KOPT-K1 (cell line): Measurements from ENCODE around the gene RBP2.

ENCODE experiments used
- H3K27ac ChIP-seq: fragments of 200-600 bp; sonication (generic); 2 replicates; pipeline ENCODE4 v1.5.1; 2016; ENCODE audit warnings: antibody characterized with exemption, mild to moderate bottlenecking, low read depth, low read length; ENCODE audit not compliant: poor library complexity, severe bottlenecking
- H3K36me3 ChIP-seq: fragments of 200-600 bp; sonication (generic); 2 replicates; pipeline ENCODE4 v1.5.1; 2017; ENCODE audit warnings: antibody characterized with exemption, mild to moderate bottlenecking, low read length, moderate library complexity; ENCODE audit not compliant: insufficient read depth
- H3K9me3 ChIP-seq: fragments of 200-600 bp; sonication (generic); 2 replicates; pipeline ENCODE4 v1.5.1; 2017; ENCODE audit warnings: antibody characterized with exemption, low read length, mild to moderate bottlenecking; ENCODE audit not compliant: insufficient read depth, poor library complexity, severe bottlenecking

The RBP2 gene

GRCh38 chr3:139440639-139441556, 35.4 kb downstream of the RBP2 start:
- H3K36me3 ChIP-seq: no peaks in the 10 kb centered on the region
- H3K27ac ChIP-seq: no peak overlapping the region

GRCh38 chr3:139439278-139439677, 37.0 kb downstream of the RBP2 start:
- Histone ChIP-seq H3K36me3 (no peaks in the 10 kb centered on the region), H3K27ac (no peak overlapping the region), H3K9me3 (no peaks in the 10 kb centered on the region)

More at GRCh38 chr3:139440639-139441556, 35.4 kb downstream of the RBP2 start:
- H3K9me3 ChIP-seq: no peaks in the 10 kb centered on the region

- no peak overlapping the region for H3K27ac ChIP-seq
Observed at GRCh38 chr3:139434764-139435307, 41.5 kb downstream of the RBP2 start.

GRCh38 chr3:139434228-139434627, 42.1 kb downstream of the RBP2 start:
- Histone ChIP-seq H3K27ac (no peak overlapping the region), H3K36me3 (no peaks in the 10 kb centered on the region), H3K9me3 (peaks cover 3% of the 10 kb centered on the region)

More at GRCh38 chr3:139434764-139435307, 41.5 kb downstream of the RBP2 start:
- Histone ChIP-seq H3K36me3 (no peaks in the 10 kb centered on the region), H3K9me3 (peaks cover 3% of the 10 kb centered on the region)

- Histone ChIP-seq H3K9me3 (peaks cover 3% of the 10 kb centered on the region), H3K36me3 (no peaks in the 10 kb centered on the region), H3K27ac (no peak overlapping the region)
Observed at GRCh38 chr3:139433089-139433488, 43.2 kb downstream of the RBP2 start.

GRCh38 chr3:139430493-139430892, 45.8 kb downstream of the RBP2 start:
- Histone ChIP-seq H3K36me3 (no peaks in the 10 kb centered on the region), H3K9me3 (peaks cover 3% of the 10 kb centered on the region), H3K27ac (no peak overlapping the region)

GRCh38 chr3:139427283-139428060, 48.8 kb downstream of the RBP2 start:
- H3K36me3 ChIP-seq: no peaks in the 10 kb centered on the region
- H3K9me3 ChIP-seq: no peaks in the 10 kb centered on the region
- H3K27ac ChIP-seq: no peak overlapping the region

GRCh38 chr3:139425745-139426400, 50.4 kb downstream of the RBP2 start:
- Histone ChIP-seq H3K36me3 (no peaks in the 10 kb centered on the region), H3K9me3 (no peaks in the 10 kb centered on the region)

GRCh38 chr3:139423232-139423631, 53.1 kb downstream of the RBP2 start:
- H3K36me3 ChIP-seq: no peaks in the 10 kb centered on the region
- H3K9me3 ChIP-seq: no peaks in the 10 kb centered on the region
- no peak overlapping the region for H3K27ac ChIP-seq

More at GRCh38 chr3:139425745-139426400, 50.4 kb downstream of the RBP2 start:
- no peak overlapping the region for H3K27ac ChIP-seq

- H3K36me3 ChIP-seq: no peaks in the 10 kb centered on the region
- no peaks in the 10 kb centered on the region for H3K9me3 ChIP-seq
- no peak overlapping the region for H3K27ac ChIP-seq
Observed at GRCh38 chr3:139421460-139421859, 54.9 kb downstream of the RBP2 start.

GRCh38 chr3:139421040-139421439, 55.3 kb downstream of the RBP2 start:
- Histone ChIP-seq H3K36me3 (no peaks in the 10 kb centered on the region), H3K27ac (no peak overlapping the region), H3K9me3 (no peaks in the 10 kb centered on the region)

- Histone ChIP-seq H3K27ac (no peak overlapping the region), H3K9me3 (peaks cover 11% of the 10 kb centered on the region), H3K36me3 (no peaks in the 10 kb centered on the region)
Observed at GRCh38 chr3:139418144-139418543, 58.2 kb downstream of the RBP2 start.

GRCh38 chr3:139416275-139416674, 60.0 kb downstream of the RBP2 start:
- Histone ChIP-seq H3K36me3 (no peaks in the 10 kb centered on the region), H3K9me3 (peaks cover 18% of the 10 kb centered on the region), H3K27ac (no peak overlapping the region)

- H3K9me3 ChIP-seq: peaks cover 18% of the 10 kb centered on the region
- H3K36me3 ChIP-seq: no peaks in the 10 kb centered on the region
- no peak overlapping the region for H3K27ac ChIP-seq
Observed at GRCh38 chr3:139414608-139415224, 61.6 kb downstream of the RBP2 start.
